IMR-90 (cell line): ENCODE measurements around the gene ERP44. TPM values are rescaled to one million over a fixed set of nuclear protein-coding genes. Genes with fewer than 3 reads are reported as not detected.

Source experiments
- ATAC-seq: fragments of 200-7000 bp; cut with Tn5 transposase; 2 replicates; pipeline ENCODE4 v1.9.1; 2020; ENCODE audit warnings: low read depth, mild to moderate bottlenecking, moderate library complexity
- BruUV-seq: library from RNA; stranded (reverse); fragments of 400-500 nt; replicated peaks from 2 replicates; lab custom pipeline; 2021; lab: Mats Ljungman, UMichigan
- CTCF ChIA-PET: fragments of 300-600 bp; formaldehyde crosslinking; extraction: SDS; loops from one replicate; lab custom pipeline; 2021; ENCODE audit warnings: antibody characterized with exemption; lab: Yijun Ruan, JAX
- POLR2A ChIA-PET: fragments of 300-600 bp; sonication (Branson Sonifier 250); formaldehyde crosslinking; loops from one replicate; lab custom pipeline; 2022; ENCODE audit warnings: antibody characterized with exemption; ENCODE audit not compliant: unreplicated experiment; lab: Charles Lee
- DNase-seq: peaks from one replicate; pipeline ENCODE4 v3.0.0; 2013
- H2AFZ ChIP-seq: replicated peaks from 2 replicates; pipeline ENCODE3; 2013; ENCODE audit warnings: low read length, mild to moderate bottlenecking; ENCODE audit not compliant: poor library complexity
- H2AK5ac ChIP-seq: 2 replicates; pipeline ENCODE4 v1.6.1; 2013; ENCODE audit warnings: low read depth, low read length, inconsistent platforms
- H2AK9ac ChIP-seq: replicated peaks from 2 replicates; pipeline ENCODE3; 2013; ENCODE audit warnings: mild to moderate bottlenecking, low read depth, low read length, moderate library complexity; ENCODE audit not compliant: poor library complexity
- H2BK120ac ChIP-seq: 2 replicates; pipeline ENCODE4 v1.6.1; 2013; ENCODE audit warnings: low read depth, low read length, inconsistent platforms
- H2BK15ac ChIP-seq: 3 replicates; pipeline ENCODE4 v1.6.1; 2013; ENCODE audit warnings: low read depth, low read length, inconsistent platforms
- H2BK20ac ChIP-seq: 2 replicates; pipeline ENCODE4 v1.6.1; 2013; ENCODE audit warnings: low read depth, mild to moderate bottlenecking, inconsistent platforms, low read length, moderate library complexity
- H2BK5ac ChIP-seq: 2 replicates; pipeline ENCODE4 v1.6.1; 2013; ENCODE audit warnings: mild to moderate bottlenecking, low read depth, low read length, inconsistent platforms; ENCODE audit not compliant: poor library complexity, severe bottlenecking
- H3K14ac ChIP-seq: replicated peaks from 2 replicates; pipeline ENCODE4 v1.6.1; 2013; ENCODE audit warnings: low read depth, low read length, inconsistent platforms
- H3K18ac ChIP-seq: 2 replicates; pipeline ENCODE4 v1.6.1; 2013; ENCODE audit warnings: low read depth, low read length, control low read depth
- H3K23ac ChIP-seq: 2 replicates; pipeline ENCODE4 v1.6.1; 2013; ENCODE audit warnings: low read depth, low read length, inconsistent platforms
- H3K27ac ChIP-seq: 2 replicates; pipeline ENCODE4 v1.5.1; 2013; ENCODE audit warnings: mild to moderate bottlenecking, control low read depth, low read length; ENCODE audit not compliant: insufficient read depth
- H3K27me3 ChIP-seq: 2 replicates; pipeline ENCODE4 v1.6.1; 2013; ENCODE audit warnings: low read length; ENCODE audit not compliant: control insufficient read depth, insufficient read depth
- H3K36me3 ChIP-seq: 2 replicates; pipeline ENCODE4 v1.6.1; 2013; ENCODE audit warnings: low read length, mixed read lengths; ENCODE audit not compliant: control insufficient read depth, insufficient read depth
- H3K4ac ChIP-seq: 2 replicates; pipeline ENCODE4 v1.6.1; 2013; ENCODE audit warnings: low read depth, low read length, inconsistent platforms
- H3K4me1 ChIP-seq: 2 replicates; pipeline ENCODE4 v1.6.1; 2013; ENCODE audit warnings: low read length, mixed read lengths; ENCODE audit not compliant: control insufficient read depth, insufficient read depth
- H3K4me2 ChIP-seq: 2 replicates; pipeline ENCODE4 v1.6.1; 2013; ENCODE audit warnings: low read depth, mild to moderate bottlenecking, control low read depth, low read length, moderate library complexity
- H3K4me3 ChIP-seq: 2 replicates; pipeline ENCODE4 v1.5.1; 2013; ENCODE audit warnings: low read depth, mild to moderate bottlenecking, control low read depth, low read length, moderate library complexity; ENCODE audit not compliant: insufficient read depth
- H3K56ac ChIP-seq: 2 replicates; pipeline ENCODE4 v1.6.1; 2013; ENCODE audit warnings: low read length, inconsistent platforms; ENCODE audit not compliant: insufficient read depth; ENCODE audit errors: extremely low read depth
- H3K79me1 ChIP-seq, 2 experiments: 2 replicates each; pipeline ENCODE4 v1.6.1; 2013; ENCODE audit warnings: low read length in 2 of 2, inconsistent platforms in 1 of 2, low read depth in 1 of 2
- H3K9ac ChIP-seq: 2 replicates; pipeline ENCODE4 v1.6.1; 2013; ENCODE audit warnings: low read depth, low read length, control low read depth
- H3K9me1 ChIP-seq: 2 replicates; pipeline ENCODE4 v1.6.1; 2013; ENCODE audit warnings: low read length, inconsistent platforms; ENCODE audit not compliant: insufficient read depth
- H3K9me3 ChIP-seq: 2 replicates; pipeline ENCODE4 v1.6.1; 2013; ENCODE audit warnings: low read length; ENCODE audit not compliant: control insufficient read depth, insufficient read depth
- H4K20me1 ChIP-seq: 2 replicates; pipeline ENCODE4 v1.6.1; 2013; ENCODE audit warnings: low read length, inconsistent platforms; ENCODE audit not compliant: insufficient read depth
- H4K5ac ChIP-seq: 2 replicates; pipeline ENCODE4 v1.6.1; 2013; ENCODE audit warnings: mild to moderate bottlenecking, low read depth, low read length, control low read depth
- H4K8ac ChIP-seq, 2 experiments: 2 replicates each; pipeline ENCODE4 v1.6.1; 2013; ENCODE audit warnings: low read depth in 2 of 2, low read length in 2 of 2, control low read depth in 1 of 2, inconsistent platforms in 1 of 2
- H4K91ac ChIP-seq: 2 replicates; pipeline ENCODE4 v1.6.1; 2013; ENCODE audit warnings: low read depth, low read length, inconsistent platforms; ENCODE audit not compliant: insufficient read depth
- BHLHE40 ChIP-seq: fragments of 150-350 bp; IDR thresholded peaks from 2 replicates; pipeline ENCODE4 v1.6.1; 2016; ENCODE audit warnings: mild to moderate bottlenecking, low read depth, low read length
- CEBPB ChIP-seq: IDR thresholded peaks from 2 replicates; pipeline ENCODE4 v1.6.1; 2012; ENCODE audit warnings: low read depth, low read length, improper control_type of control experiment
- CHD1 ChIP-seq: IDR thresholded peaks from 2 replicates; pipeline ENCODE4 v1.6.1; 2012; ENCODE audit warnings: low read depth, low read length, improper control_type of control experiment
- FOS ChIP-seq: fragments of 150-350 bp; IDR thresholded peaks from 2 replicates; pipeline ENCODE4 v1.6.1; 2016; ENCODE audit warnings: low read depth, low read length
- MAFK ChIP-seq: IDR thresholded peaks from 2 replicates; pipeline ENCODE4 v1.6.1; 2012; ENCODE audit warnings: low read depth, low read length, improper control_type of control experiment
- MAZ ChIP-seq: IDR thresholded peaks from 2 replicates; pipeline ENCODE4 v1.6.1; 2012; ENCODE audit warnings: low read depth, mild to moderate bottlenecking, low read length, improper control_type of control experiment, moderate library complexity, borderline replicate concordance
- MXI1 ChIP-seq: IDR thresholded peaks from 2 replicates; pipeline ENCODE4 v1.6.1; 2012; ENCODE audit warnings: low read depth, mild to moderate bottlenecking, low read length, moderate library complexity, borderline replicate concordance
- NFE2L2 ChIP-seq: fragments of 150-350 bp; IDR thresholded peaks from 2 replicates; pipeline ENCODE4 v1.6.1; 2016; ENCODE audit warnings: low read depth, mild to moderate bottlenecking, low read length
- POLR2A ChIP-seq: IDR thresholded peaks from 2 replicates; pipeline ENCODE4 v1.6.1; 2012; ENCODE audit warnings: mild to moderate bottlenecking, low read depth, low read length
- RCOR1 ChIP-seq: IDR thresholded peaks from 2 replicates; pipeline ENCODE4 v1.6.1; 2012; ENCODE audit warnings: mild to moderate bottlenecking, low read length, improper control_type of control experiment; ENCODE audit not compliant: insufficient replicate concordance
- RFX5 ChIP-seq: IDR thresholded peaks from 2 replicates; pipeline ENCODE4 v1.8.0; 2012; ENCODE audit warnings: low read depth, mild to moderate bottlenecking, low read length, moderate library complexity
- SMC3 ChIP-seq: fragments of 150-350 bp; IDR thresholded peaks from 2 replicates; pipeline ENCODE4 v1.6.1; 2016; ENCODE audit warnings: low read depth, mild to moderate bottlenecking, antibody characterized with exemption, low read length, moderate library complexity
- WGBS, 2 experiments: methylation state at CpG; one replicate each; pipeline versions ENCODE4 v1.1.5 to v1.1.7; 2013; ENCODE audit warnings: missing lambda C conversion rate in 2 of 2; ENCODE audit not compliant: insufficient read length in 1 of 2; ENCODE audit errors: extremely low coverage in 2 of 2; 5-methylcytosine and 5-hydroxymethylcytosine counted together
- dilution Hi-C: fragments of 300-500 bp; cut with HindIII; formaldehyde crosslinking; loops from one replicate; pipeline ENCODE4 v1.14.3; 2018; ENCODE audit warnings: low sequenced_read_pairs; ENCODE audit not compliant: unreplicated experiment
- in situ Hi-C: fragments of 300-500 bp; cut with MboI; formaldehyde crosslinking; loops from 3 replicates; pipeline ENCODE4 v1.14.3; 2019; ENCODE audit warnings: low sequenced_read_pairs, inconsistent platforms, mixed read lengths
- intact Hi-C: fragments of 100-400 bp; cut with micrococcal nuclease; formaldehyde crosslinking; loops from 2 replicates; pipeline ENCODE4 v1.10.0; 2022
- polyA plus RNA-seq, 3 experiments: library from polyadenylated mRNA; depleted of rRNA; stranded (reverse); fragments of >200 nt; gene quantifications; 2 replicates each; pipeline ENCODE4 v1.2.3, GENCODE V29; 2012; ENCODE audit warnings: low replicate concordance in 1 of 3
- total RNA-seq: library from RNA; depleted of rRNA; stranded (reverse); fragments of >200 nt; gene quantifications from 2 replicates; pipeline ENCODE4 v1.2.3, GENCODE V29; 2012
- TF ChIP-seq, protein P1 (sequence below): fragments of 150-350 bp; IDR thresholded peaks from 2 replicates; pipeline ENCODE4 v1.6.1; 2016; ENCODE audit warnings: low read depth, mild to moderate bottlenecking, low read length, moderate library complexity, borderline replicate concordance
- TF ChIP-seq, protein P2 (sequence below): conservative IDR thresholded peaks from 2 replicates; pipeline ENCODE4 v1.5.1; 2012; ENCODE audit warnings: mild to moderate bottlenecking, low read depth, low read length, improper control_type of control experiment
- TF ChIP-seq, protein P3 (sequence below): fragments of 150-350 bp; IDR thresholded peaks from 2 replicates; pipeline ENCODE4 v1.6.1; 2017; ENCODE audit warnings: mild to moderate bottlenecking, antibody characterized with exemption, low read length, low read depth

The ERP44 gene
- total and polyA plus RNA-seq, 2 of the 4 experiments (the other 2 are of a cell fraction) = 9.1 to 13.5 TPM

DNA sequence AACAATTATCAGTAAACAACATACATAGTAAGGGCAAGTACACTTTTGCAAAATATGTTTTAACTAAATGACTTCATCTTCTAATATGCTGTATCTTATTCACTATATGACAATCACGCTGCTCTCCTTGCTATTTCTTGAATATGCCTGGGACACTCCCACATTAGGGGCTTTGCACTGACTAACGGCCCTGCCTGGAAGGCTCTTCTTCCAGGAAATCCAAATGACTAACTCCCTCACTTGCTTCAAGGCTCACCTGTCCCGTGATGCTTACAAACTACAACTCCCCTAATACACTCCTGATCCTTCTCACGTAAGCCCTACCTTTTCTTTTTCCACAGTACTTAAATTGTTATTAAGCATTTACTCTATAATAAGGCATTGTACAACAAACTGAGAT lies 10.6 kb downstream of the ERP44 start:
- Histone ChIP-seq H4K5ac (no peak overlapping the region), H4K8ac (no peak overlapping the region), H3K9me1 (no peaks in the 10 kb centered on the region), H3K36me3 (no peaks in the 10 kb centered on the region), H2AFZ (no peak overlapping the region), H2AK9ac (no peak overlapping the region), H3K4me2 (no peak overlapping the region), H3K18ac (no peak overlapping the region), H3K4ac (no peak overlapping the region), H3K14ac (no peak overlapping the region), H2BK120ac (no peak overlapping the region), H3K56ac (no peak overlapping the region), H3K27ac (no peak overlapping the region), H2BK20ac (no peak overlapping the region), H2BK15ac (no peak overlapping the region), H3K4me1 (peaks cover 7% of the 10 kb centered on the region), H4K91ac (no peak overlapping the region), H3K4me3 (no peak overlapping the region), H3K27me3 (no peaks in the 10 kb centered on the region), H3K23ac (no peak overlapping the region), H3K9ac (no peak overlapping the region), H4K20me1 (peaks cover 68% of the 10 kb centered on the region; the same call in 1 of the 2 replicates), H3K9me3 (no peaks in the 10 kb centered on the region), H2BK5ac (no peak overlapping the region), H2AK5ac (no peak overlapping the region), H3K79me1 (peaks cover 19 to 52% of the 10 kb centered on the region in 2 experiments; a peak in 3 of 4 replicates)
- in situ Hi-C loops (no loop called here), intact Hi-C loops (loop anchor here (10.0 kb wide), 1 partner anchor 47 kb away; no protein-coding TSS in a partner anchor), dilution Hi-C loops (no loop called here)
- no CpG with 5 or more reads among the region's 4 CpGs for WGBS, 2 experiments
- BruUV-seq = no TSS peak
- CTCF ChIA-PET = no interaction called here
- POLR2A ChIA-PET = no interaction called here
- DNase-seq = no peak
- TF ChIP-seq, protein P1, sequence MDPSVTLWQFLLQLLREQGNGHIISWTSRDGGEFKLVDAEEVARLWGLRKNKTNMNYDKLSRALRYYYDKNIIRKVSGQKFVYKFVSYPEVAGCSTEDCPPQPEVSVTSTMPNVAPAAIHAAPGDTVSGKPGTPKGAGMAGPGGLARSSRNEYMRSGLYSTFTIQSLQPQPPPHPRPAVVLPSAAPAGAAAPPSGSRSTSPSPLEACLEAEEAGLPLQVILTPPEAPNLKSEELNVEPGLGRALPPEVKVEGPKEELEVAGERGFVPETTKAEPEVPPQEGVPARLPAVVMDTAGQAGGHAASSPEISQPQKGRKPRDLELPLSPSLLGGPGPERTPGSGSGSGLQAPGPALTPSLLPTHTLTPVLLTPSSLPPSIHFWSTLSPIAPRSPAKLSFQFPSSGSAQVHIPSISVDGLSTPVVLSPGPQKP = no peak
- no peak for TF ChIP-seq CEBPB
- no peak for TF ChIP-seq MAFK
- TF ChIP-seq, protein P2, sequence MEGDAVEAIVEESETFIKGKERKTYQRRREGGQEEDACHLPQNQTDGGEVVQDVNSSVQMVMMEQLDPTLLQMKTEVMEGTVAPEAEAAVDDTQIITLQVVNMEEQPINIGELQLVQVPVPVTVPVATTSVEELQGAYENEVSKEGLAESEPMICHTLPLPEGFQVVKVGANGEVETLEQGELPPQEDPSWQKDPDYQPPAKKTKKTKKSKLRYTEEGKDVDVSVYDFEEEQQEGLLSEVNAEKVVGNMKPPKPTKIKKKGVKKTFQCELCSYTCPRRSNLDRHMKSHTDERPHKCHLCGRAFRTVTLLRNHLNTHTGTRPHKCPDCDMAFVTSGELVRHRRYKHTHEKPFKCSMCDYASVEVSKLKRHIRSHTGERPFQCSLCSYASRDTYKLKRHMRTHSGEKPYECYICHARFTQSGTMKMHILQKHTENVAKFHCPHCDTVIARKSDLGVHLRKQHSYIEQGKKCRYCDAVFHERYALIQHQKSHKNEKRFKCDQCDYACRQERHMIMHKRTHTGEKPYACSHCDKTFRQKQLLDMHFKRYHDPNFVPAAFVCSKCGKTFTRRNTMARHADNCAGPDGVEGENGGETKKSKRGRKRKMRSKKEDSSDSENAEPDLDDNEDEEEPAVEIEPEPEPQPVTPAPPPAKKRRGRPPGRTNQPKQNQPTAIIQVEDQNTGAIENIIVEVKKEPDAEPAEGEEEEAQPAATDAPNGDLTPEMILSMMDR = no peak
- no peak for TF ChIP-seq RFX5
- no peak for TF ChIP-seq POLR2A
- TF ChIP-seq MXI1 = no peak
- TF ChIP-seq, protein P3, sequence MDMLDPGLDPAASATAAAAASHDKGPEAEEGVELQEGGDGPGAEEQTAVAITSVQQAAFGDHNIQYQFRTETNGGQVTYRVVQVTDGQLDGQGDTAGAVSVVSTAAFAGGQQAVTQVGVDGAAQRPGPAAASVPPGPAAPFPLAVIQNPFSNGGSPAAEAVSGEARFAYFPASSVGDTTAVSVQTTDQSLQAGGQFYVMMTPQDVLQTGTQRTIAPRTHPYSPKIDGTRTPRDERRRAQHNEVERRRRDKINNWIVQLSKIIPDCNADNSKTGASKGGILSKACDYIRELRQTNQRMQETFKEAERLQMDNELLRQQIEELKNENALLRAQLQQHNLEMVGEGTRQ = no peak
- TF ChIP-seq NFE2L2 = no peak
- TF ChIP-seq RCOR1 = no peak
- TF ChIP-seq MAZ = no peak
- no peak for TF ChIP-seq BHLHE40
- TF ChIP-seq FOS = no peak
- no peak for TF ChIP-seq CHD1
- TF ChIP-seq SMC3 = no peak
- no peak for ATAC-seq
